Measurements from ENCODE around the gene SRSF3.
"Not testable (repeated sequence)": the region's sequence is repeated elsewhere in the genome, so short reads cannot be mapped to it uniquely, and the experiment has no call there.

The SRSF3 gene

GRCh38 chr6:36605560-36606391 is 11.6 kb downstream of the SRSF3 start:
- DNase-seq = no peak

GRCh38 chr6:36607305-36607682 is 13.1 kb downstream of the SRSF3 start:
- not testable (repeated sequence) for DNase-seq

- no peak for DNase-seq
Measured at GRCh38 chr6:36607683-36608386, 13.7 kb downstream of the SRSF3 start.

DNA sequence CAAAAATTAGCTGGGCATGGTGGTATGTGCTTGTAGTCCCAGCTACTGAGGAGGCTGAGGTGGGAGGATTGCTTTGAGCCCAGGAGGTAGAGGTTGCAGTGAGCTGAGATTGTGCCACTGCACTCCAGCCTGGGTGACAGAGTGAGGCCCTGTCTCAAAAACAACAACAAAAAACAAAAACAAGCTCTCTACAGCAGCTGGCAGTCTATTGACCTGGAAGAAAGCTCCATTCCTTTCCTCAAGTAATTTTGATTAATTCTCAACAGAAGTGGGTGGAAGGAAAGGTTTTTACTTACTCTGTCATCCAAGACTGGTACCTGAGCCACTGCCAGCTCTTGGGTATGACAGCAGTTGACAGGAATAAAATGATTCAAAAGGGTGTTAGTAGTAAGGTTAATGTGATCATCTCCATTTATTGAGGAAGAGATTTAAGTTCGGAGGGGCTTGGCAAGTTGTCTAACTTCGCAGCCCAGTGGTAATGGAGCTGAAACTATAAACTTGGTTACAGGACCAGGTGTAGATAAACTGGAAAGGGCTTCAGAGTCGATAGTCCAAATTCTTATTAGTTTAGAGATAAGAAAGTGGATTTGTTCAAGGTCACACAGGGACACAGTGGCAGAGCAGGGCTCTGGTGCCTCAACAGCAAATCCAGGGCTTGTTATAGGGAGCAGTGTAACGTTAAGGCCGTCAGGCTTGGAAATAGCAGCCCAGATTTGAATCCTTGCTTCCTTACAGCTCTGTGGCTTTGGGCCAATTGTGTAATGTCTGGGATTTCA is 14.8 kb downstream of the SRSF3 start:
- DNase-seq = no peak

GRCh38 chr6:36609582-36609981 is 15.4 kb downstream of the SRSF3 start:
- no peak for DNase-seq

GRCh38 chr6:36610041-36610955 is 16.1 kb downstream of the SRSF3 start:
- no peak for DNase-seq

- no peak for DNase-seq
Measured at GRCh38 chr6:36610956-36611336, 16.8 kb downstream of the SRSF3 start.

DNA sequence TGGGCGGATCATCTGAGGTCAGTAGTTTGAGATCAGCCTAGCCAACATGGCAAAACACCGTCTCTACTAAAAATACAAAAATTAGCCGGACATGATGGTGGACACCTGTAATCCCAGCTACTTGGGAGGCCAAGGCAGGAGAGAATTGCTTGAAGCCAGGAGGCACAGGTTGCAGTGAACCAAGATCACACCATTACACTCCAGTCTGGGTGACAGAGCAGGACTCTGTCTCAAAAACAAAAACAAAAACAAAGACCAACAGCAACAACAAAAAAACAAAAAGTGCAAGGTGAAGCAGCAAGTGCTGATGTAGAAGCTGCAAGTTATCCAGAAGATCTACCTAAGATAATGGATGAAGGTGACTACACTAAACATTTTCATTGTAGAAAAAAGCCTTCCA is 17.5 kb downstream of the SRSF3 start:
- DNase-seq = not testable (repeated sequence)

DNA sequence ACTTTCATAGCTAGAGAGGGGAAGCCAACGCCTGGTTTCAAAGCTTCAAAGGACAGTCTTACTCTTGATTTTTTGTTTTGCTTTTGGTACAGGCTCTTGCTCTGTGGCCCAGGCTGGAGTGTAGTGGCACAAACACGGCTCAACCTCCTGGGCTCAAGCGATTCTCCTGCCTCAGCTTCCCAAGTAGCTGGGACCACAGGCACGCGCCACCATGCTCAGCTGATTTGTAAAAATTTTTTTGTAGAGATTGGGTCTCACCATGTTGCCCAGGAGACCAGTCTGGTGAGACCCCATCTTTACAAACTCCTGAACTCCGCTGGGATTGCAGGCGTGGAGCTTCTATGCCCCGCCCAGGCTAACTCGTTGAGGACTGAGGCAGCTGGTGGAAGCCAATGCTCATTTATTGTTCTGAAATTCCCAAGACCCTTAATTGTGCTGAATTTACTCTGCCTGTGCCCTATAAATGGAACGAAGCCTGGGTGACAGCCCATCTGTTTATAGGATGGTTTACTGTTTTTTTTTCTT is 18.0 kb downstream of the SRSF3 start:
- no peak for DNase-seq

DNA sequence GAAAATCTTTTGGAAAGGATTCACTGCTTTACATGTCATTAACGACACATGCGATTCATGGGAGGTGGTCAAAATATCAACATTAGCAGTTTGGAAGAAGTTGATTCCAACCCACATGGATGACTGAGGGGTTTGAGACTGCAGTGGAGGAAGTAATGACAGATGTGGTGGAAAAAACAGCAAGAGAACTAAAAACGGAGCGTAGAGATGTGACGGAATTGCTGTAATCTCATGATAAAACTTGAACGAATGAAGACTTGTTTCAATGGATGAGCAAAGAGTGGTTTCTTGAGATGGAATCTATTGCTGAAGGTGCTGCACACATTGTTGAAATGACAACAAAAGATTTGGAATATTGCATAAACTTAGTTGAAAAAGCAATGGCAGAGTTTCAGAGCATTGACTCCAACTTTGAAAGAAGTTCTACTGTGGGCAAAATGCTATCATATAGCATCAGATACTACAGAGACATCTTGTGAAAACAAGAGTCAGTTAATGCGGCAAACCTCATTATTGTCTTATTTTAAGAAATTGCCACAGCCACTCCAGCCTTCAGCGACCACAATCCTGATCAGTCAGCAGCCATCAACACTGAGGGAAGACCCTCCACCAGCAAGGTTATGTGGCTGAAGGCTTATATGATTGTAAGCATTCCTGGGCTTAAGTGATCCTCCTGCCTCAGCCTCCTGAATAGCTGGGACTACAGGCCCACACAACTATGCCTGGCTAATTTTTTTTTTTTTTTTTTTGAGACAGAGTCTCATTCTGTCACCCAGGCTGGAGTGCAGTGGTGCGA is 19.2 kb downstream of the SRSF3 start:
- no peak for DNase-seq

DNA sequence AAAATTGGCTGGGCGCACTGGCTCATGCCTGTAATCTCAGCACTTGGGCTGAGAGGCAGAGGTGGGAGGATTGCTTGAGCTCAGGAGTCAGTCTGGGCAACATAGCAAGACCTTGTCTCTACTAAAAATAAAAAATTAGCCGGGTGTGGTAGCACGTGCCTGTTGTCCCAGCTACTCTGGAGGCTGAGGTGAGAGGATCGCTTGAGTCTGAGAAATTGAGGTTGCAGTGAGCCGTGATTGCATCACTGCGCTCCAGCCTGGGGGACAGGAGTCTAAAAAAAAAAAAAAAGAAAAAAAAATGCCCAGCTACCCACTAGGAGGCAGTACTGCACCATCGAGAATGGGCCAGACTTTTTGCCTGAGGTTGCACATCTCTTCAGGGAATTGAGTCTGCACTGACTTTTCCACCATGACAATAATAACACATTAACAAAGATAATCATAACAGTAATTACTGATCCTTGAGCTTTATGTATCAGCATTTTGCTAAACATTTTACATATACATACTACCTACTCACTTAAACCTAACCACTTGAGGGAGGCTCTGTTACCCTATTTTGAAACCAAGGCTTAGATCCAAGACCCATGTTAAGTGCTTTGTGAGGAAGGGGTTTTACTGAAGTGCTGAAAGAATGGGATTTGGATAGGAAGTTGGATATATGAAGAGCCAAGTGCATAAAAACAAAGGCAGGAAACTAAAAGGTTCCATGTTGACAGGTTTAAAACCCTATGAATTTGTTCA is 21.0 kb downstream of the SRSF3 start:
- peak; percentile 65 for DNase-seq

DNA sequence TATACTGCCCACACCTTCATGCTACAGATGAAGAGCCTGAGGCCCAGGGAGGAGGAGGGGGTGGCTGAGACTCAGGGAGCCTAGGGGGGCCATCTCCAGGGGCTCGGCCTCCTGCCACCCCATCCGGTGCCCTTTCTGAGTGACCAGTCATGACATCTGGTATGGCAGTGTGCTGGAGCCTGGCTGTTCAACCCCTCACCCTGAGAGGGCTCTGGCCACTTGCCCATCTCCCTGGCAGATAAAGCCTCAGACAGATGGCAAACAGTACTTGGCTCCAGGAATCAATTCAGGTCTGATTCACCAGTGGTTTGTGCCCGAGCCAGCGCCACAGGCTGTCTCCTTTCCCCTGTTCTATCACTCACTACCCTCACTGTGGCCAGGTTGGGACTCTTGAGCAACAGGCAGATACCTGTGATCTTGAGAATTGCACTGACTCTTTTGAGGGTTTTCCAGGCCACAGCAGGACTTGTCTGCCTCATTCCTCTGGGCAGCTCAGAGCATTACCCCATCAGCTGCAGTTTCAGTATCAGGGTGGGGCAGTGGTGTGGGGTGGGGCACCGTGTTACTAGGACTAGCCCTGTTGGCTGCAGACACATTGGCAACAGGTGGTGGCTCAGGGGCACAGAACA is 22.8 kb downstream of the SRSF3 start:
- DNase-seq = peak; percentile 83

- DNase-seq = peak; percentile 75
Measured at GRCh38 chr6:36618366-36619355, 24.5 kb downstream of the SRSF3 start.

DNA sequence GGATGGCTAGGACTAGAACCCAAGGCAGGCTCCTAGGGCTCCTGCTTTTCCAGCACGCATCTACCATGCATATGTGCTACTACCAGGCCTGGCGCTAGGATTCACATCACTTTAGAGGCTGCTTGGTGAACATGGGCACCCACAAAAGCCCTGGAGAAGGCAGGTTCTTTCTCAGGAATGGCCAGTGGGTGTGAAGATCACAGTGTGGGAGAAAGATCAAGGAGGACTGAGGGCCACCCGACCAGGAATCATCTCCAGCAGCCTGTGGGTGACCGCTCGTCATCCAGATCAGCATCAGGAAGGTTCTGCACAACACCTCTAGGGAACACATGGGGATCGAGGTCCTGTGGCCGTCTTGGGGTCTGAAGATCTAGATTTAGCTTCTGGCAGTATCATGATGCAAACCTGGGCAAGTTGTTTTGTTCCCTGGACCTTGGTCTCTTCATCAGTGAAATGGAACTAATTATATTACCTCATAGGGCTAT is 27.3 kb downstream of the SRSF3 start:
- DNase-seq = no peak

- no peak for DNase-seq
Measured at GRCh38 chr6:36622901-36623546, 28.9 kb downstream of the SRSF3 start.

DNA sequence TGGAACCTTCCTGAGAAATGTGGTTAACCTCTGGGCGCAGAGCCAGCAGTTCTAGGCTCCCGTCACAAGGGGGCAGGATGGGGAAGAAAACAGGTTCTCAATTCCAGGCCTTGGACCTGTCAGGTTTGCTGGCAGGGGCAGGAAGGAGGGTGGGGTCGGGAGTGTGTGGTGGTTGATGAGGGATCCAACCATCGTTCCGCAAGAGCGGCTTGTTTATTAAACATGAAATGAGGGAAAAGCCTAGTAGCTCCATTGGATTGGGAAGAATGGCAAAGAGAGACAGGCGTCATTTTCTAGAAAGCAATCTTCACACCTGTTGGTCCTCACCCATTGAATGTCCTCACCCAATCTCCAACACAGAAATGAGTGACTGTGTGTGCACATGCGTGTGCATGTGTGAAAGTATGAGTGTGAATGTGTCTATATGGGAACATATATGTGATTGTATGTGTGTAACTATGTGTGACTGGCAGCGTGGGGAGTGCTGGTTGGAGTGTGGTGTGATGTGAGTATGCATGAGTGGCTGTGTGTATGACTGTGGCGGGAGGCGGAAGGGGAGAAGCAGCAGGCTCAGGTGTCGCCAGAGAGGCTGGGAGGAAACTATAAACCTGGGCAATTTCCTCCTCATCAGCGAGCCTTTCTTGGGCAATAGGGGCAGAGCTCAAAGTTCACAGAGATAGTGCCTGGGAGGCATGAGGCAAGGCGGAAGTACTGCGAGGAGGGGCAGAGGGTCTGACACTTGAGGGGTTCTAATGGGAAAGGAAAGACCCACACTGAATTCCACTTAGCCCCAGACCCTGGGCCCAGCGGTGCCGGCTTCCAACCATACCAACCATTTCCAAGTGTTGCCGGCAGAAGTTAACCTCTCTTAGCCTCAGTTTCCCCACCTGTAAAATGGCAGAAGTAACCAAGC is 29.6 kb downstream of the SRSF3 start:
- peak; percentile 83 for DNase-seq

Data from RPMI8226 (cell line).